OCI-LY1 (cell line): ENCODE results near the gene L3MBTL4.

Source experiments
- CTCF ChIP-seq: fragments of 200-600 bp; sonication (generic), shearing (Covaris generic); IDR thresholded peaks from 2 replicates; pipeline ENCODE4 v1.5.1; 2017; ENCODE audit warnings: mild to moderate bottlenecking, antibody characterized with exemption, low read length, moderate library complexity, mixed read lengths
- EZH2 ChIP-seq: fragments of 200-600 bp; sonication (generic), shearing (Covaris generic); IDR thresholded peaks from 2 replicates; pipeline ENCODE4 v1.8.0; 2017; ENCODE audit warnings: borderline replicate concordance, mixed run types, mild to moderate bottlenecking, antibody characterized with exemption, low read length, moderate library complexity, mixed read lengths

- TF ChIP-seq CTCF (no peak), EZH2 (no peak)
Measured at GRCh38 chr18:6261938-6262337, 152.8 kb downstream of the L3MBTL4 start.
